ENCODE measurements around the gene MRPL28. TPM values are rescaled to one million over a fixed set of nuclear protein-coding genes. Genes with fewer than 3 reads are reported as not detected.

The MRPL28 gene
- total RNA-seq, 1 experiment from 2014 or later: 140 TPM

GRCh38 chr16:368388-369158 is 1.8 kb downstream of the MRPL28 start:
- no peak for DNase-seq (ENCODE audit: low read depth, low spot score)
- BruUV-seq (replicated peaks): no TSS peak
- Histone ChIP-seq H3K36me3 (ENCODE audit: control insufficient read depth, insufficient read depth, low read length) (no peaks in the 10 kb centered on the region; the same call in 1 of the 2 replicates), H3K27me3 (ENCODE audit: control insufficient read depth, insufficient read depth, low read length) (no peaks in the 10 kb centered on the region), H3K9me3 (ENCODE audit: control insufficient read depth, insufficient read depth, low read depth, low read length) (no peaks in the 10 kb centered on the region), H3K4me3 (ENCODE audit: low read depth in 2 of 2, low read length in 2 of 2) (no peak overlapping the region), H3K27ac (ENCODE audit: low read length) (no peak overlapping the region), H3K4me1 (ENCODE audit: control insufficient read depth, insufficient read depth, low read length) (peaks cover 22% of the 10 kb centered on the region)
- TF ChIP-seq POLR2AphosphoS5 (IDR thresholded peaks at IDR 0.05; ENCODE audit: low read depth, low read length): no peak
- TF ChIP-seq TCF7L2 (IDR thresholded peaks at IDR 0.05; ENCODE audit: low read depth, low read length): no peak
- TF ChIP-seq SIN3A (IDR thresholded peaks at IDR 0.05; ENCODE audit: borderline replicate concordance, insufficient read depth, low read depth, low read length): no peak
- no peak for TF ChIP-seq CTCF (IDR thresholded peaks at IDR 0.05)
- TF ChIP-seq REST (IDR thresholded peaks at IDR 0.05; ENCODE audit: insufficient read depth in 1 of 2, low read depth in 2 of 2, low read length in 1 of 2): no peak
- ChIA-PET POLR2A (no interaction called here), CTCF (no interaction called here)
- intact Hi-C loops (cut with micrococcal nuclease; ENCODE audit: unreplicated experiment) (no loop called here), in situ Hi-C loops (cut with HindIII; ENCODE audit: low pct_unique_long_range_greater_than_20kb, low sequenced_read_pairs) (no loop called here)
- no peak for ATAC-seq

- BruUV-seq (replicated peaks): no TSS peak
- POLR2A ChIA-PET: interaction anchor here (0.7 kb wide), 1 partner anchor 15 kb away, joined by 6 read pairs; no protein-coding TSS in a partner anchor
- Histone ChIP-seq H3K27me3 (ENCODE audit: control insufficient read depth, insufficient read depth, low read length) (no peaks in the 10 kb centered on the region), H3K4me3 (ENCODE audit: low read depth in 2 of 2, low read length in 2 of 2) (no peak overlapping the region), H3K36me3 (ENCODE audit: control insufficient read depth, insufficient read depth, low read length) (no peaks in the 10 kb centered on the region; the same call in 1 of the 2 replicates), H3K27ac (ENCODE audit: low read length) (no peak overlapping the region), H3K4me1 (ENCODE audit: control insufficient read depth, insufficient read depth, low read length) (peaks cover 26% of the 10 kb centered on the region), H3K9me3 (ENCODE audit: control insufficient read depth, insufficient read depth, low read depth, low read length) (no peaks in the 10 kb centered on the region)
- intact Hi-C loops (cut with micrococcal nuclease; ENCODE audit: unreplicated experiment) (no loop called here), in situ Hi-C loops (cut with HindIII; ENCODE audit: low pct_unique_long_range_greater_than_20kb, low sequenced_read_pairs) (no loop called here)
- no peak for DNase-seq (ENCODE audit: low read depth, low spot score)
- no peak for TF ChIP-seq REST (IDR thresholded peaks at IDR 0.05; ENCODE audit: insufficient read depth in 1 of 2, low read depth in 2 of 2, low read length in 1 of 2)
- no peak for TF ChIP-seq POLR2AphosphoS5 (IDR thresholded peaks at IDR 0.05; ENCODE audit: low read depth, low read length)
- TF ChIP-seq CTCF (IDR thresholded peaks at IDR 0.05): no peak
- no peak for TF ChIP-seq SIN3A (IDR thresholded peaks at IDR 0.05; ENCODE audit: borderline replicate concordance, insufficient read depth, low read depth, low read length)
- TF ChIP-seq TCF7L2 (IDR thresholded peaks at IDR 0.05; ENCODE audit: low read depth, low read length): no peak
- CTCF ChIA-PET: no interaction called here
- ATAC-seq: no peak
These were observed 2.9 kb downstream of the MRPL28 start for GRCh38 chr16:367333-367903.
